Stimulated activated CD4-positive, alpha-beta T cell treated with anti-CD3 and anti-CD28 coated beads, TNF-alpha, amount 100 ng/mL, for 24 hours (primary cell): Measurements from ENCODE around the gene AFP.

ENCODE experiments used
- DNase-seq, 3 experiments: peaks; one replicate each; pipeline ENCODE4 v3.0.0-alpha.2; 2020; ENCODE audit warnings: low read depth in 3 of 3

AFP gene

DNA sequence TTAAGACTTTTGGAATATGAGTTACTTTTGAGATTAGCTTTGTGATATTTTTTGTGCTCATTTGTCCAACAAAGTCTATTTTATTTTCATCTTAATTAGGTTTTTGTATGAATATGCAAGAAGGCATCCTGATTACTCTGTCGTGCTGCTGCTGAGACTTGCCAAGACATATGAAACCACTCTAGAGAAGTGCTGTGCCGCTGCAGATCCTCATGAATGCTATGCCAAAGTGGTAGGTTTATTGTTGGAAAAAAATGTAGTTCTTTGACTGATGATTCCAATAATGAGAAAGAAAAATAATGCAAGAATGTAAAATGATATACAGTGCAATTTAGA, 21.1 kb upstream of the AFP start:
- DNase-seq: no peak

DNA sequence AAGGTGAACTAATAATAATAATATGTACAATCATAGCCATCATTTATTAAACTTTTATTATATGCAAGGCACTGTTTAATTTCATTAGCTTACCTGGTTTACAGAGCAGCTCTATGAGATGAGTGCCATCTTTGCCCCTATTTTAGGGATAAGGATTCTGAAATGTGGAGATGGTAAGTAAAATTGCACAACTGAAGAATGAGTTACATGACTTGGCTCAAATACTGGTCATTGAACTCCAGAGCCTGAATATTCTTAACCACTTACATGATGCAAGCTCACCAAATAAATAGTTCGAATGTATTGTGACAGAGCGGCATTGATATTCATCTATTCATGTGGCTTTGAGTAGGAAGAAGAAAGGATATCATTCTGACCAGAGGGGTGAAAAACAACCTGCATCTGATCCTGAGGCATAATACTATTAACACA, 20.2 kb upstream of the AFP start:
- no peak for DNase-seq

DNA sequence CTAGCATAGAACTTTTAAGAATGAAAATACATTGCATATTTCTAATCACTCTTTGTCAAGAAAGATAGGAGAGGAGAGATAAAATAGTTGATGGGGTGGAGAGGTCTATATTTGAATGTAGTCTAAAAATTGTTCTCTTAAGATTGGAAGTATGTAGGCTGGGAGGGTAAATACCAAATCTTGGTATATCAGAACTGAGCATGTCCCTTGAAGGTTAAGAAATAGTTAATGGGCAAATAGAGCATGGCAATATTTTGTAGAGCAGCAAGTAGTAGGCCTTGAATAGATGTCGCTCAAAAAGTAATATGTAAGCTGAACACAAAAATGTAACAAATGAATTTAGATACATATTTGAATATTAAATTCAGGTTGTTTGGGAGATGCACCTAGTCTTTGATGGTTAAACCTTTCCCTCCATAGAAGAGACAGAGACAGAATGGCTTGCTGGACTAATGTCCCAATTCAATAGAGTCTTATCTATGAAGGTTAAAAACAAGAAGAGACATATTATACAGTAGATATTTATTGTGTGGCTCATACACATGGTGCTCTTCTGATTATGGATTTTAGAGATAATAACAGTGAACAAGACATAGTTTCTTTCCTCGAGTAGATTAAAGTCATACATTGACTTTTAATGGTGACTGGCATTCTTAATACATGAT, 19.5 kb upstream of the AFP start:
- DNase-seq: no peak

DNA sequence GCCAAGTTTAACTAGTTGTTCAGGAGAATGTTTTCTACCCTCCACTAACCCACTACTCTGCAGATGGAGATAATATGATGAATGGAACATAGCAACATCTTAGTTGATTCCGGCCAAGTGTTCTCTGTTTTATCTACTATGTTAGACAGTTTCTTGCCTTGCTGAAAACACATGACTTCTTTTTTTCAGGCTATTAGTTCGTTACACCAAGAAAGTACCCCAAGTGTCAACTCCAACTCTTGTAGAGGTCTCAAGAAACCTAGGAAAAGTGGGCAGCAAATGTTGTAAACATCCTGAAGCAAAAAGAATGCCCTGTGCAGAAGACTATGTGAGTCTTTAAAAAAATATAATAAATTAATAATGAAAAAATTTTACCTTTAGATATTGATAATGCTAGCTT, 18.7 kb upstream of the AFP start:
- no peak for DNase-seq

DNA sequence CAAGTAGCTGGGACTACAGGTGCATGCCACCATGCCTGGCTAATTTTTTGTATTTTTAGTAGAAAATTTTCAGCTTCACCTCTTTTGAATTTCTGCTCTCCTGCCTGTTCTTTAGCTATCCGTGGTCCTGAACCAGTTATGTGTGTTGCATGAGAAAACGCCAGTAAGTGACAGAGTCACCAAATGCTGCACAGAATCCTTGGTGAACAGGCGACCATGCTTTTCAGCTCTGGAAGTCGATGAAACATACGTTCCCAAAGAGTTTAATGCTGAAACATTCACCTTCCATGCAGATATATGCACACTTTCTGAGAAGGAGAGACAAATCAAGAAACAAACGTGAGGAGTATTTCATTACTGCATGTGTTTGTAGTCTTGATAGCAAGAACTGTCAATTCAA, 18.0 kb upstream of the AFP start:
- no peak for DNase-seq

DNA sequence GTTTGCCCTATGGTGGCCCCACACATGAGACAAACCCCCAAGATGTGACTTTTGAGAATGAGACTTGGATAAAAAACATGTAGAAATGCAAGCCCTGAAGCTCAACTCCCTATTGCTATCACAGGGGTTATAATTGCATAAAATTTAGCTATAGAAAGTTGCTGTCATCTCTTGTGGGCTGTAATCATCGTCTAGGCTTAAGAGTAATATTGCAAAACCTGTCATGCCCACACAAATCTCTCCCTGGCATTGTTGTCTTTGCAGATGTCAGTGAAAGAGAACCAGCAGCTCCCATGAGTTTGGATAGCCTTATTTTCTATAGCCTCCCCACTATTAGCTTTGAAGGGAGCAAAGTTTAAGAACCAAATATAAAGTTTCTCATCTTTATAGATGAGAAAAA, 17.3 kb upstream of the AFP start:
- DNase-seq: no peak

DNA sequence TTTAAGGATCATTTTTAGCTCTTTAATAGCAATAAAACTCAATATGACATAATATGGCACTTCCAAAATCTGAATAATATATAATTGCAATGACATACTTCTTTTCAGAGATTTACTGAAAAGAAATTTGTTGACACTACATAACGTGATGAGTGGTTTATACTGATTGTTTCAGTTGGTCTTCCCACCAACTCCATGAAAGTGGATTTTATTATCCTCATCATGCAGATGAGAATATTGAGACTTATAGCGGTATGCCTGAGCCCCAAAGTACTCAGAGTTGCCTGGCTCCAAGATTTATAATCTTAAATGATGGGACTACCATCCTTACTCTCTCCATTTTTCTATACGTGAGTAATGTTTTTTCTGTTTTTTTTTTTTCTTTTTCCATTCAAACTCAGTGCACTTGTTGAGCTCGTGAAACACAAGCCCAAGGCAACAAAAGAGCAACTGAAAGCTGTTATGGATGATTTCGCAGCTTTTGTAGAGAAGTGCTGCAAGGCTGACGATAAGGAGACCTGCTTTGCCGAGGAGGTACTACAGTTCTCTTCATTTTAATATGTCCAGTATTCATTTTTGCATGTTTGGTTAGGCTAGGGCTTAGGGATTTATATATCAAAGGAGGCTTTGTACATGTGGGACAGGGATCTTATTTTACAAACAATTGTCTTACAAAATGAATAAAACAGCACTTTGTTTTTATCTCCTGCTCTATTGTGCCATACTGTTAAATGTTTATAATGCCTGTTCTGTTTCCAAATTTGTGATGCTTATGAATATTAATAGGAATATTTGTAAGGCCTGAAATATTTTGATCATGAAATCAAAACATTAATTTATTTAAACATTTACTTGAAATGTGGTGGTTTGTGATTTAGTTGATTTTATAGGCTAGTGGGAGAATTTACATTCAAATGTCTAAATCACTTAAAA, 16.6 kb upstream of the AFP start:
- DNase-seq: no peak

DNA sequence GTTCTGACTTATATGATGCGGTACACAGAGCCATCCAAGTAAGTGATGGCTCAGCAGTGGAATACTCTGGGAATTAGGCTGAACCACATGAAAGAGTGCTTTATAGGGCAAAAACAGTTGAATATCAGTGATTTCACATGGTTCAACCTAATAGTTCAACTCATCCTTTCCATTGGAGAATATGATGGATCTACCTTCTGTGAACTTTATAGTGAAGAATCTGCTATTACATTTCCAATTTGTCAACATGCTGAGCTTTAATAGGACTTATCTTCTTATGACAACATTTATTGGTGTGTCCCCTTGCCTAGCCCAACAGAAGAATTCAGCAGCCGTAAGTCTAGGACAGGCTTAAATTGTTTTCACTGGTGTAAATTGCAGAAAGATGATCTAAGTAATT, 15.4 kb upstream of the AFP start:
- no peak for DNase-seq

DNA sequence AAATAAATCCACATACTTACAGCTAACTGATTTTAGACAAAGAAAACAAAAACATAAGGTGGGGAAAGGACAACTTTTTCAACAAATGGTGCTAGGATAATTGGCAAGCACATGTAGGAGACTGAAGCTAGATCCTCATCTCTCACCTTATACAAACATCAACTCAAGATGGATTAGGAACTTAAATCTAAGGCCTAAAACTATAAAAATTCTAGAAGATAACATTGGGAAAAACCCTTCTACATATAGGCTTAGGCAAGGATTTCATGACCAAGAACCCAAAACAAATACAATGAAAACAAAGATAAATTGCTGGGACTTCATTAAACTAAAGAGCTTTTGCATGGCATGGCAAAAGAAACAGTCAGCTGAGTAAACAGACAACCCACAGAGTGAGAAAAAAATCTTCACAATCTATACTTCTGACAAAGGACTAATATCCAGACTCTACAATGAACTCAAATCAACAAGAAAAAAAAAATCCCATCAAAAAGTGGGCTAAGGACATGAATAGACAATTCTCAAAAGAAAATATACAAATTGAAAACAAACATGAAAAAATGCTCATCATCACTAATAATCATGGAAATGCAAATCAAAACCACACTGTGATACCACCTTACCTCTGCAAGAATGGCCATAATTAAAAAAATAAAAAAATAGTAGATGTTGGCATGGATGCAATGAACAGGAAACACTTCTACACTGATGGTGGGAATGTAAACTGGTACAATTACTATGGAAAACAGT, 14.1 kb upstream of the AFP start:
- no peak for DNase-seq

DNA sequence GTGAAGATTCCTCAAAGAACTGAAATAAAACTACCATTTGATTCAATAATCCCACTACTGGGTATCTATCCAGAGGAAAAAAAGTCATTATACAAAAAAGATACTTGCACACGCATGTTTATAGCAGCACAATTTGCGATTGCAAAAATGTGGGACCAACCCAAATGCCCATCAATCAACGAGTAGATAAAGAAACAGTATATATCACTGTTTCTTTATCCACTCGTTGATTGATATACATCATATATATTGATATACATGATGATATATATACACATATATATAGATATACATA, 13.6 kb upstream of the AFP start:
- DNase-seq: no peak

DNA sequence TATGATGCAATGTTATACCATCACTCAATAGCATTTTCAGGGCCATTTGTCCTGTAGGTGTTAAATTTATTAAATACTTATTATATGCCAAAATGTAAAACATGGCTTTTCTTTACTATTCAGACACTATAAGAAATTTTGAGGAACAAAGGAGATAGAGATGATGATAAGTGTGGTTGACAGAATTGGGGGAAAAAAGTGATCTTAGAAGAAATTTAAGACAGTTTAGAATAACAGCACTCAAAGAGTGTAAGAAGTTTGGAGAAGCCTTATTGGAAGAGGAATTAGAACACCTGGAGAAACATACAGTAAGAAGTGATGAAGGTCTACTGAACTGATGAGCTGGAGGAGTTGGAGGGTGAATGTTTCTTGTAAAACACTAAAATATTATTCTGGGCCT, 12.8 kb upstream of the AFP start:
- no peak for DNase-seq

DNA sequence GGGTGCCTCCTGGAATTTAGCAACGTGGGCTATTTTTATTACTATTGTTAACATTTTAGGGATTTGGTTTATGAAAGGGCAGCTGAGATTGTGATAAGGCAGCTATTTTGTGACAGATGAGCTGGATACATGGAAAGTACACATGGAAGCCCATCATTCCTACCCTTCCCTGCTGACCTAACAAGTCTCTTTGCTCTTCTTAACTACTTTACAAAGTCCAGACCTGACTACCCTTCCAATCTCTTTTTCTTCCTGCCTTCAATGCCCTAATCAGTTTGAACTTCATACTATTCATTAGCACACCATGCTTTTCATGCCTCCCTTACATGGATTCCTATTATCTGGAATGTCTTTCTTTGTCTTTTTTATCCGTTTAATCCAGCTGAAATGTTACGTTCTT, 9.4 kb upstream of the AFP start:
- no peak for DNase-seq

DNA sequence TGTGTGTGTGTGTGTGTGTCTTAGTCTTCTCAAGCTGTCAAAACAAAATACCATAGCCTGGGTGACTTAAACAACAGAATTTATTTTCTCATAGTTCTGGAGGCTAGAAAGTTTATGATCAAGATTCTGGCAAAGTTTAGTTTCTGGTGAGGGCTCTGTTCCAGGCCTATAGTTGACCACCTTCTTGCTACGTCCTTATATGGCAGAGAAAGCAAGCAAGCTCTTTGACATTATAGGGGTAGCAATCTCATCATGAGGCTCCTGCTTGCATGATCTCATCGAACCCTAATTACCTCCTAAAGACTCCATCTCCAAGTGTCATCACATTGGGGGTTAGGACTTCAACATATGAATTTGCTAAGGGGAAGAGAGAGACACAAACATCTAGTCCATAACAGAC, 6.9 kb upstream of the AFP start:
- no peak for DNase-seq

DNA sequence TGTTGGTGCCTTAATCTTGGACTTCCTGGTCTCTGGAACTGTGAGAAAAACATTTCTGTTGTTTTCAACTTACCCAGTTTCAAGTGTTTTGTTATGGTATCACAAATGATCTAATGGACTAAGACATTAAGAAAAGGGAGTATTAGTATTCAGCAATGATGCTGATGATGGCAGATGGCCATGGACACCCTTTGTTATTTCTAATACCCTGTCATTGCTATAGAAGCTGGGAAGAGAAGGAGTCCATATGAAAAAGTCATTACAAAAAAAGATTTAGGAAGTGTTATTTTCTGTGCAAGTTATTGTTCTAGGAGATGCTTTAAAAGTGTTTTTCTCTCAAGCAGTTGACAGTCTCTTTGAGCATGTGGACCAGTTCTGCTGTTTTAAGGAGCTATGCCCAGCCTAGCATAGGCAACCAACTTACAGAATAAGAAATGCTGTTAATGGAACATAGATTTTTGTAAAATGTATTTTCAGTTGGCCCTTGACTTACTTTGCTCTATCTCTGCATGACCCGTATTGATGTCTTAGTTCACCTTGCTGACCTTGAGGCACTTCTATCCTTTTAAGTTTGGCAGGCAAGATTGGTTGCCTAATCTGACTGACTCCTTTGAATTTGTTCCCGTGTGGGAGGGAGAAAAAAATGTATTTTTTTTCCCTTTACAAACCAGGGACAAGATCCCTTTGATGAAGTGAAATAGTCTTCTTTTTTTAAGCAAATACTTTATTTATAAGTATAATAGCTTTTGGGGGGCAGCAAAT, 6.0 kb upstream of the AFP start:
- no peak for DNase-seq

DNA sequence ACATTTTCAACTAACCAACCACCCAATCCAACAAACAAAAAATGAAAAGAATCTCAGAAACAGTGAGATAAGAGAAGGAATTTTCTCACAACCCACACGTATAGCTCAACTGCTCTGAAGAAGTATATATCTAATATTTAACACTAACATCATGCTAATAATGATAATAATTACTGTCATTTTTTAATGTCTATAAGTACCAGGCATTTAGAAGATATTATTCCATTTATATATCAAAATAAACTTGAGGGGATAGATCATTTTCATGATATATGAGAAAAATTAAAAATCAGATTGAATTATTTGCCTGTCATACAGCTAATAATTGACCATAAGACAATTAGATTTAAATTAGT, 4.2 kb upstream of the AFP start:
- DNase-seq: no peak

DNA sequence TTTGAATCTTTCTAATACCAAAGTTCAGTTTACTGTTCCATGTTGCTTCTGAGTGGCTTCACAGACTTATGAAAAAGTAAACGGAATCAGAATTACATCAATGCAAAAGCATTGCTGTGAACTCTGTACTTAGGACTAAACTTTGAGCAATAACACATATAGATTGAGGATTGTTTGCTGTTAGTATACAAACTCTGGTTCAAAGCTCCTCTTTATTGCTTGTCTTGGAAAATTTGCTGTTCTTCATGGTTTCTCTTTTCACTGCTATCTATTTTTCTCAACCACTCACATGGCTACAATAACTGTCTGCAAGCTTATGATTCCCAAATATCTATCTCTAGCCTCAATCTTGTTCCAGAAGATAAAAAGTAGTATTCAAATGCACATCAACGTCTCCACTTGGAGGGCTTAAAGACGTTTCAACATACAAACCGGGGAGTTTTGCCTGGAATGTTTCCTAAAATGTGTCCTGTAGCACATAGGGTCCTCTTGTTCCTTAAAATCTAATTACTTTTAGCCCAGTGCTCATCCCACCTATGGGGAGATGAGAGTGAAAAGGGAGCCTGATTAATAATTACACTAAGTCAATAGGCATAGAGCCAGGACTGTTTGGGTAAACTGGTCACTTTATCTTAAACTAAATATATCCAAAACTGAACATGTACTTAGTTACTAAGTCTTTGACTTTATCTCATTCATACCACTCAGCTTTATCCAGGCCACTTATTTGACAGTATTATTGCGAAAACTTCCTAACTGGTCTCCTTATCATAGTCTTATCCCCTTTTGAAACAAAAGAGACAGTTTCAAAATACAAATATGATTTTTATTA, 3.6 kb upstream of the AFP start:
- DNase-seq: no peak

DNA sequence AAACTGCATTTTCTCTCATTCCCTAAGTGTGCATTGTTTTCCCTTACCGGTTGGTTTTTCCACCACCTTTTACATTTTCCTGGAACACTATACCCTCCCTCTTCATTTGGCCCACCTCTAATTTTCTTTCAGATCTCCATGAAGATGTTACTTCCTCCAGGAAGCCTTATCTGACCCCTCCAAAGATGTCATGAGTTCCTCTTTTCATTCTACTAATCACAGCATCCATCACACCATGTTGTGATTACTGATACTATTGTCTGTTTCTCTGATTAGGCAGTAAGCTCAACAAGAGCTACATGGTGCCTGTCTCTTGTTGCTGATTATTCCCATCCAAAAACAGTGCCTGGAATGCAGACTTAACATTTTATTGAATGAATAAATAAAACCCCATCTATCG, 2.9 kb upstream of the AFP start:
- no peak for DNase-seq

DNA sequence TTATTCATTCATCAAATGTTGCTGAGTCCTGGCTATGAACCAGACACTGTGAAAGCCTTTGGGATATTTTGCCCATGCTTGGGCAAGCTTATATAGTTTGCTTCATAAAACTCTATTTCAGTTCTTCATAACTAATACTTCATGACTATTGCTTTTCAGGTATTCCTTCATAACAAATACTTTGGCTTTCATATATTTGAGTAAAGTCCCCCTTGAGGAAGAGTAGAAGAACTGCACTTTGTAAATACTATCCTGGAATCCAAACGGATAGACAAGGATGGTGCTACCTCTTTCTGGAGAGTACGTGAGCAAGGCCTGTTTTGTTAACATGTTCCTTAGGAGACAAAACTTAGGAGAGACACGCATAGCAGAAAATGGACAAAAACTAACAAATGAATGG, 1.7 kb upstream of the AFP start:
- no peak for DNase-seq

DNA sequence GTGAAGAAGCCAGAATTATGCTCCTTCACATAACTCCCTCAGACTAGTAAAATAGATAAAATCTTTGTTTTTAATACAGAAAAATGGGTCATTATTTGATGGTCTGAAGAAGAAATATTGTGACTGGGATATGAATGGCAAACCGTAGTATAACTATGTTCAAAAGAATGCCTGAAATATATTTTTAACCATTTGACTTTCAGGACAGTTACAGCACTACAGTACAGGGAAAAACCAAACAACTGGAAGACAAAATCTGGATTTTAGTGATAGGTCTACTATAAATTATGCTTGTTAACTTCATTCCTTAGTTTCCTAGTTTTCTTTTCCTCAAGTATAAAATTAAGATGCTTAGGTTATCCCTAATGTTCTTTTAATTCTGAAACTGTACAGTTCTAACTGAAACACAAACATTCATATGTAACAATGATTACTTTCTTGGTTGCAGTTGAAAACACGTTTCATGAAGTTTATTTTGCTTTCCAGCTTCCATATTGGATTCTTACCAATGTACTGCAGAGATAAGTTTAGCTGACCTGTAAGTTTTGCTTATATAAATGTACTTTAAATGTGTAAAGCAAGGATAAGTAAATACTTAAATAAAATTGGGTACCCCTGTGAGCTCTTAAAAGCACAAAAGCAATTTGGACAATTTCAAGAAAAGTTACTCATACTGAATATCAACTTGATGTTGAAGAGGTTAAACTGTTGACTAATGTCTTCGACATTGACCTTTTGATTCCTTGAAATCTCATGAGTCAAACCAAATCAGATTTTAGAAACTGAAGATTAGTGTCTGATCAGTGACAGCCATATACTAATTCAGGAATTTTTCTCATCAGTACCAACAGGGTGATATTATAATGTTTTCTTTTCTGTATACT, 895 bp downstream of the AFP start:
- no peak for DNase-seq

DNA sequence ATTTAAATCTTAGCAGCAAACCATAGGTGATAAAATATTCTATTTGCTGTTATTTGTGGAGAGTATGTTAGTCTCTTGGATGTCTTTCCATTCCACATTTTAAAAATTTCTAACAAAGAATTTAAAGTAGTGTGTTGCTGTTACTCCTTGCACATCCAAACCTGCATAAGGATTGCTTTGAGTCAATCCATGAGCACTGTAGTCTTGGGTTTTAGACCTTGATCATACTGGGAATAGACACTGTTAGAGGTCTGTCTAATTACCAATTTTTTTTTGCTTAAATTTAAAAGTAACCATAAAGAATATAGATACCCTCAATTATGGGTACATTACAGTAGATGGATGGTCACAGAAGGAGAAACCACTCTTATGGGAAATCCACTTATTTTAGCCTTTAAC, 1.5 kb downstream of the AFP start:
- DNase-seq: no peak

DNA sequence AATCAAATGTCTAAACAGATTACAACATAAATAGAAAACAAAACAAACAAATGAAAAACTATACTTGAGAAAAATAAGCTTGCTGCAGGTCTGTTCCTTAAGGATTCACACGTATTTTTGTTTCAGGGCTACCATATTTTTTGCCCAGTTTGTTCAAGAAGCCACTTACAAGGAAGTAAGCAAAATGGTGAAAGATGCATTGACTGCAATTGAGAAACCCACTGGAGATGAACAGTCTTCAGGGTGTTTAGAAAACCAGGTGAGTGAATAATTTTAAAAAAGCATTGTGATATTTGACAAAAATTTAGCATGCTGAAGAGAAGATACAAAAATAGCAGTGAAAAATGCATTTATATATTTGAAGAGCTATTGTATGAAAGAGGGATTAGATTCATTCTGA, 2.0 kb downstream of the AFP start:
- no peak for DNase-seq
